OCI-LY7 (cell line): ENCODE data around the gene IGFBP6. TPM values are rescaled to one million over a fixed set of nuclear protein-coding genes. Genes with fewer than 3 reads are reported as not detected.

Experiments
- BruUV-seq: library from RNA; stranded (reverse); fragments of 400-500 nt; replicated peaks from 2 replicates; lab custom pipeline; 2021; lab: Mats Ljungman, UMichigan
- CTCF ChIA-PET: fragments of 300-600 bp; sonication (Branson Sonifier 250); formaldehyde crosslinking; loops from one replicate; lab custom pipeline; 2022; ENCODE audit warnings: antibody characterized with exemption; ENCODE audit not compliant: unreplicated experiment; lab: Charles Lee
- POLR2A ChIA-PET: fragments of 300-600 bp; sonication (Branson Sonifier 250); formaldehyde crosslinking; loops from one replicate; lab custom pipeline; 2022; ENCODE audit warnings: antibody characterized with exemption; lab: Charles Lee
- DNase-seq: peaks from one replicate; pipeline ENCODE4 v3.0.0-alpha.2; 2015; ENCODE audit warnings: low spot score
- H2AFZ ChIP-seq: fragments of 200-600 bp; sonication (generic), shearing (Covaris generic); 2 replicates; pipeline ENCODE4 v1.6.1; 2014; ENCODE audit warnings: mild to moderate bottlenecking, antibody characterized with exemption, low read length, moderate library complexity
- H3K27ac ChIP-seq: fragments of 200-600 bp; sonication (generic); 2 replicates; pipeline ENCODE4 v1.5.1; 2014; ENCODE audit warnings: mixed run types, low read depth, mild to moderate bottlenecking, moderate library complexity, low read length, inconsistent platforms; ENCODE audit not compliant: poor library complexity, severe bottlenecking
- H3K36me3 ChIP-seq: fragments of 200-600 bp; sonication (generic); 2 replicates; pipeline ENCODE4 v1.6.1; 2014; ENCODE audit warnings: mild to moderate bottlenecking, antibody characterized with exemption, low read length, moderate library complexity, mixed read lengths; ENCODE audit not compliant: insufficient read depth
- H3K4me1 ChIP-seq: fragments of 200-600 bp; sonication (generic); 2 replicates; pipeline ENCODE4 v1.5.1; 2014; ENCODE audit warnings: mild to moderate bottlenecking, low read length; ENCODE audit not compliant: insufficient read depth, poor library complexity, severe bottlenecking
- H3K4me2 ChIP-seq: fragments of 200-600 bp; sonication (generic); 2 replicates; pipeline ENCODE4 v1.6.1; 2014; ENCODE audit warnings: mild to moderate bottlenecking, low read length
- H3K4me3 ChIP-seq: fragments of 200-600 bp; sonication (generic); 2 replicates; pipeline ENCODE4 v1.5.1; 2014; ENCODE audit warnings: mild to moderate bottlenecking, low read depth, low read length; ENCODE audit not compliant: poor library complexity, severe bottlenecking
- H3K79me2 ChIP-seq: fragments of 200-600 bp; sonication (generic); 2 replicates; pipeline ENCODE4 v1.6.1; 2016; ENCODE audit warnings: low read depth, mild to moderate bottlenecking, low read length, moderate library complexity, mixed read lengths; ENCODE audit not compliant: insufficient read depth
- H3K9me2 ChIP-seq: fragments of 200-600 bp; sonication (generic); 2 replicates; pipeline ENCODE4 v1.6.1; 2016; ENCODE audit warnings: mild to moderate bottlenecking, low read length, mixed read lengths; ENCODE audit not compliant: insufficient read depth
- H3K9me3 ChIP-seq: fragments of 200-600 bp; sonication (generic); 2 replicates; pipeline ENCODE4 v1.6.1; 2014; ENCODE audit warnings: mild to moderate bottlenecking, mixed run types, low read length, mixed read lengths
- H4K20me1 ChIP-seq: fragments of 200-600 bp; sonication (generic); 2 replicates; pipeline ENCODE4 v1.6.1; 2014; ENCODE audit warnings: mild to moderate bottlenecking, antibody characterized with exemption, low read length, moderate library complexity, mixed read lengths; ENCODE audit not compliant: insufficient read depth
- CTCF ChIP-seq: fragments of 200-600 bp; sonication (generic); conservative IDR thresholded peaks from 2 replicates; pipeline ENCODE4 v1.5.1; 2014; ENCODE audit warnings: mild to moderate bottlenecking, antibody characterized with exemption, low read length, moderate library complexity, mixed read lengths
- EZH2phosphoT487 ChIP-seq: fragments of 200-600 bp; sonication (generic); IDR thresholded peaks from 2 replicates; pipeline ENCODE4 v1.6.1; 2018; ENCODE audit warnings: low read depth, borderline replicate concordance, mild to moderate bottlenecking, mixed run types, antibody characterized with exemption, low read length, moderate library complexity, mixed read lengths
- intact Hi-C: fragments of 100-400 bp; cut with micrococcal nuclease; formaldehyde crosslinking; loops from one replicate; pipeline ENCODE4 v1.10.0; 2022; ENCODE audit not compliant: unreplicated experiment
- total RNA-seq, 2 experiments: library from RNA; depleted of rRNA in 1 of 2; stranded (reverse); fragments of >200 nt in 1 of 2; shearing (Covaris generic) in 1 of 2; gene quantifications; 2 replicates each; pipeline ENCODE4 v1.2.3, GENCODE V29; 2014 to 2022

IGFBP6 gene
- total RNA-seq, 2 experiments from 2014 or later = 2.9 TPM; not detected in 1

- no peak for DNase-seq
- TF ChIP-seq EZH2phosphoT487 = no peak
- no peak for TF ChIP-seq CTCF
- no peaks in the 10 kb centered on the region for H3K9me2 ChIP-seq
- H3K79me2 ChIP-seq = no peaks in the 10 kb centered on the region
- ChIA-PET POLR2A (no interaction called here), CTCF (no interaction called here)
- H2AFZ ChIP-seq = no peak overlapping the region
- no peak overlapping the region for H3K27ac ChIP-seq
- H4K20me1 ChIP-seq = no peaks in the 10 kb centered on the region
- no TSS peak for BruUV-seq
- H3K4me3 ChIP-seq = no peak overlapping the region
- intact Hi-C loops = no loop called here
- H3K4me2 ChIP-seq = no peak overlapping the region
- H3K9me3 ChIP-seq = no peaks in the 10 kb centered on the region
- H3K4me1 ChIP-seq = no peaks in the 10 kb centered on the region
- no peaks in the 10 kb centered on the region for H3K36me3 ChIP-seq
Measured at GRCh38 chr12:53120685-53121525, 23.4 kb downstream of the IGFBP6 start.

GRCh38 chr12:53122961-53123468 is 25.5 kb downstream of the IGFBP6 start:
- intact Hi-C loops = no loop called here
- Histone ChIP-seq H3K4me3 (no peak overlapping the region), H4K20me1 (no peaks in the 10 kb centered on the region), H3K9me2 (no peaks in the 10 kb centered on the region), H3K27ac (no peak overlapping the region), H3K4me1 (no peaks in the 10 kb centered on the region), H3K4me2 (no peak overlapping the region), H3K79me2 (no peaks in the 10 kb centered on the region), H3K36me3 (no peaks in the 10 kb centered on the region), H3K9me3 (no peaks in the 10 kb centered on the region), H2AFZ (no peak overlapping the region)
- CTCF ChIA-PET = no interaction called here
- BruUV-seq = no TSS peak
- DNase-seq = no peak
- POLR2A ChIA-PET = no interaction called here
- TF ChIP-seq CTCF (no peak), EZH2phosphoT487 (no peak)
